Activated CD8-positive, alpha-beta memory T cell treated with anti-CD3 and anti-CD28 coated beads for 1 hour (primary cell): ENCODE measurements around the gene TMEM254.
"Not testable (repeated sequence)": the region's sequence is repeated elsewhere in the genome, so short reads cannot be mapped to it uniquely, and the experiment has no call there.

Source experiments
- DNase-seq, 2 donors: peaks; one replicate each; pipeline ENCODE4 v3.0.0-alpha.2; 2020; ENCODE audit warnings: low read depth in 1 of 2; ENCODE audit errors: extremely low read depth in 1 of 2

Gene TMEM254

GRCh38 chr10:80075781-80076180, 2.7 kb upstream of the TMEM254 start:
- no peak for DNase-seq

GRCh38 chr10:80077869-80078447, 507 bp upstream of the TMEM254 start:
- DNase-seq = no peak

GRCh38 chr10:80079312-80079719, 851 bp downstream of the TMEM254 start:
- no peak for DNase-seq

- no peak for DNase-seq
These were observed 2.6 kb downstream of the TMEM254 start for GRCh38 chr10:80081026-80081425.

GRCh38 chr10:80081801-80082750, 3.6 kb downstream of the TMEM254 start:
- DNase-seq = no peak

GRCh38 chr10:80090121-80090520, 11.7 kb downstream of the TMEM254 start:
- no peak for DNase-seq

GRCh38 chr10:80094231-80094630, 15.8 kb downstream of the TMEM254 start:
- no peak for DNase-seq

GRCh38 chr10:80098272-80098671, 19.8 kb downstream of the TMEM254 start:
- not testable (repeated sequence) for DNase-seq

- not testable (repeated sequence) for DNase-seq
These were observed 20.8 kb downstream of the TMEM254 start for GRCh38 chr10:80099295-80099694.

- no peak for DNase-seq
These were observed 21.7 kb downstream of the TMEM254 start for GRCh38 chr10:80100116-80100515.

- no peak for DNase-seq
These were observed 22.6 kb downstream of the TMEM254 start for GRCh38 chr10:80100861-80101695.

GRCh38 chr10:80104066-80104926, 25.8 kb downstream of the TMEM254 start:
- no peak for DNase-seq

- DNase-seq = no peak
These were observed 30.2 kb downstream of the TMEM254 start for GRCh38 chr10:80108576-80109239.

GRCh38 chr10:80110986-80111385, 32.5 kb downstream of the TMEM254 start:
- DNase-seq = no peak

GRCh38 chr10:80118669-80119068, 40.2 kb downstream of the TMEM254 start:
- no peak for DNase-seq

- DNase-seq = no peak
These were observed 43.7 kb downstream of the TMEM254 start for GRCh38 chr10:80122110-80122710.

GRCh38 chr10:80122746-80123145, 44.3 kb downstream of the TMEM254 start:
- no peak for DNase-seq

- no peak for DNase-seq
These were observed 48.4 kb downstream of the TMEM254 start for GRCh38 chr10:80126876-80127275.

GRCh38 chr10:80131499-80131901, 53.0 kb downstream of the TMEM254 start:
- no peak for DNase-seq
